HG03342 (cell line): Measurements from ENCODE around the gene ANKMY1.

Experiments used
- ATAC-seq: cut with Tn5 transposase; IDR thresholded peaks from one replicate; pipeline ENCODE4 v1.9.1; 2021; ENCODE audit warnings: mild to moderate bottlenecking, moderate library complexity; ENCODE audit not compliant: unreplicated experiment

The ANKMY1 gene

GRCh38 chr2:240480834-240481623 is 76.8 kb downstream of the ANKMY1 start:
- no peak for ATAC-seq

DNA sequence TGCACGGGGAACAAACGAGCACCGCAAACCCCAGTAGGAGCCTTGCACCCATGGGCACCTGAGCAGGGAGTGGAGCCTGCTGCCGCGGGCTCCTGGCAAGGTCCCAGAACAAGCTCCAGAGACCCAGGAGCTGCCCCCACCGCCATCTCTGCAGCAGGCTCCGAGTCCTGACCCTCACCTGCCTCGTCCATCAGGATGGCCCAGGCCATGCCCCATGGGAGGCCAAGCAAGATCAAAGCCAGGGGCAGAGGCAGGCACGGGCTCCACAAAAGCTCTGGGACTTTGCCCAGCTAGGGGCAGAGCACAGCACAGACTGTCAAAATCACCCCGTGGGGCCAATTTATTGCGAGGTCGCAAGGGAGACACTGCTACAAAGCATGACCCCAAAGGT is 78.7 kb downstream of the ANKMY1 start:
- no peak for ATAC-seq

- no peak for ATAC-seq
These were observed 79.3 kb downstream of the ANKMY1 start for GRCh38 chr2:240478346-240479110.

DNA sequence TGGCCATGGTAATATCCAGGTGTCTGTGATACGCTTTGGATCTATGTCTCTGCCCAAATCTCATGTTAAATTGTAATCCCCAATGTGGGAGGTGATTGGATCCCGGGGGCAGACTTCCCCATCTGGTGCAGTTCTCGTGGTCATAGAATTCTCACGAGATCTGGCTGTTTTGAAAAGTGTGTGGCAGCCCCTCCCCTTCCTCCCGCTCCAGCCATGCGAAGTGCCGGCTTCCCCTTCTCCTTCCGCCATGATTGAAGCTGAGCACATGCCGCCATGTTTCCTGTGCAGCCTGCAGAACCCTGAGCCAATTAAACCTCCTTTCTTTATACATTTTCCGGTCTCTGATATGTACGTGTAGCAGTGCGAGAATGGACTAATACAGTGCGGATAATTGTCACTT is 79.9 kb downstream of the ANKMY1 start:
- no peak for ATAC-seq

DNA sequence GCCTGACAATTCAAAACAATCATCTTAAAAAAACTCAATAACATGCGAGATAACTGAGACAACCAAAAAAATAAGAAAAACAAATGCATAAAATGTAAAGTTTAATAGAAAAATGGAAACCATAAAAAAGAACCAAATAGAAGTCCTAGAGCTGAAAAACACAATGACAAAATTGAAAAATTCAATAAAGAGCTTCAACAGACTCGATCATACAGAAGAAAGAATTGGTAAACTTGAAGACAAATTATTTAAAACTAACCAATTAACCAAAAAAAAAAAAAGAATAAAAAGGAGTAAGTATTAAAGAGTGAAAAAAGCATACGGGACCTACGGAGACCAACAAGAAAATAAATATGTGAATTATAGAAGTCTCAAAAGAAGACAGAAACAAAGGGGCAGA is 84.6 kb downstream of the ANKMY1 start:
- no peak for ATAC-seq

- ATAC-seq, result no peak
These were observed 85.6 kb downstream of the ANKMY1 start for GRCh38 chr2:240472078-240472790.

DNA sequence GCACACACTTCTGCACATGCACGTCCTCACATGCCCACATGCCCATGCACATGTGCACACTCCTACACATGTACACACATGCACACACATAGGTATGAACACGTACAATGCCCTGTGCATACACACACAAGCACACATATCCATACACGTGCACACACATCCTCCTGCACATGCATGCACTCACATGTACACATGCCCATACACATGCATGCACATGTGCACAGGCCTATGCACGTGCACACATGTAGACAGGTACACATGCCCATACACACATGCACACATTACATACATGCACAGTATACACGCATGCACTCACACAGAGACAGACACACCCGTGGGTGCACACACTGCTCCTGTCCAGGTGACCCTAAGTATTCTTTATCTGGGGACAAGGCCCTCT is 88.0 kb downstream of the ANKMY1 start:
- no peak for ATAC-seq

- ATAC-seq, result no peak
These were observed 88.5 kb downstream of the ANKMY1 start for GRCh38 chr2:240469239-240469636.

GRCh38 chr2:240468303-240469238 is 89.2 kb downstream of the ANKMY1 start:
- ATAC-seq, result no peak

- ATAC-seq, result no peak
These were observed 90.0 kb downstream of the ANKMY1 start for GRCh38 chr2:240467659-240468302.

DNA sequence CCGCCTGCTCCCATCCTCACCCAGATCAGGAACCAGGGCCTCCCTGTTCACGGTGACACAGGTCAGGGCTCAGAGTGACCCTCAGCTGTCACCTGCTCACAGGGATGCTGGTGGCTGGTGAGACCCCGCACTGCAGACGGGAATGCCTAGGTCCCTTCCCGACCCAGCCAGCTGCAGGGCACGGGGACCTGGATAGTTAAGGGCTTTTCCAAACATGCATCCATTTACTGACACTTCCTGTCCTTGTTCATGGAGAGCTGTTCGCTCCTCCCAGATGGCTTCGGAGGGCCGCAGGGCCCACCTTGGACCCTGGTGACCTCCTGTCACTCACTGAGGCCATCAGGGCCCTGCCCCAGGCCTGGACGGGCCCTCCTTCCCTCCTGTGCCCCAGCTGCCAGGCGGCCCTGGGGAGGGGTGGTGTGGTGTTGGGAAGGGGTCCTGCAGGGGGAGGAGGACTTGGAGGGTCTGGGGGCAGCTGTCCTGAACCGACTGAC is 90.6 kb downstream of the ANKMY1 start:
- ATAC-seq, result no peak

DNA sequence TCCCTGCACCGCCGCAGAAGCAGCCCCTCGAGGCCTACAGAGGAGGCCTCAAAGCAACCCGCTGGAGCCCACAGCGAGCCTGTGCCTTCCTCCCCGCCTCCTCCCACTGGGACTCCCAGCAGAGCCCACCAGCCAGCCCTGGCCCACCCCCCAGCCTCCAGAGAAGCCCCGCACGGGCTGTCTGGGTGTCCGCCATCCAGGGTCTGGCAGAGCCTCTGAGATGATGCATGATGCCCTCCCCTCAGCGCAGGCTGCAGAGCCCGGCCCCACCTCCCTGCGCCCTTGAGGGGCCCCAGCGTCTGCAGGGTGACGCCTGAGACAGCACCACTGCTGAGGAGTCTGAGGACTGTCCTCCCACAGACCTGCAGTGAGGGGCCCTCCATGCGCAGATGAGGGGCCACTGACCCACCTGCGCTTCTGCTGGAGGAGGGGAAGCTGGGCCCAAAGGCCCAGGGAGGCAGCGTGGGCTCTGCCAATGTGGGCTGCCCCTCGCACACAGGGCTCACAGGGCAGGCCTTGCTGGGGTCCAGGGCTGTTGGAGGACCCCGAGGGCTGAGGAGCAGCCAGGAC is 91.1 kb downstream of the ANKMY1 start:
- ATAC-seq, result no peak

- no peak for ATAC-seq
These were observed 91.8 kb downstream of the ANKMY1 start for GRCh38 chr2:240465765-240466578.

DNA sequence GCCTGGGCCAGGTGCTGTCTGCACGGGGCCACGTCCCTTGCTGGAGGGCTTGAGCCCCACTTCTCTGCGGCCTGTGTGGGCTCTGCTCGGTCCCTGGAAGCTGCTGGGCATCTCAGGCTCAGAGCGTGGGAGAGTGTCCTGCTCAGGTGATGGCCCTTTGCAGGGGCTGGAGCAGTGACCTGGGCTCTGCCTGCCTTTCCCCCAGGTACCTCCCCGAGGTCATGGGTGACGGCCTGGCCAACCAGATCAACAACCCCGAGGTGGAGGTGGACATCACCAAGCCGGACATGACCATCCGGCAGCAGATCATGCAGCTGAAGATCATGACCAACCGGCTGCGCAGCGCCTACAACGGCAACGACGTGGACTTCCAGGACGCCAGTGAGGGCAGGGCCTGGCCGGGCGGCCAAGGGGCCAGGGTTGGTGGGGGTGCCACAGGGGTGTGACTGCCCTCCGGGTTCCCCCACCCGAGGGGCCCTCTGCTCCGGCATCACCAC is 92.5 kb downstream of the ANKMY1 start:
- no peak for ATAC-seq

GRCh38 chr2:240464514-240465241 is 93.1 kb downstream of the ANKMY1 start:
- no peak for ATAC-seq

- ATAC-seq, result no peak
These were observed 93.8 kb downstream of the ANKMY1 start for GRCh38 chr2:240463866-240464481.

DNA sequence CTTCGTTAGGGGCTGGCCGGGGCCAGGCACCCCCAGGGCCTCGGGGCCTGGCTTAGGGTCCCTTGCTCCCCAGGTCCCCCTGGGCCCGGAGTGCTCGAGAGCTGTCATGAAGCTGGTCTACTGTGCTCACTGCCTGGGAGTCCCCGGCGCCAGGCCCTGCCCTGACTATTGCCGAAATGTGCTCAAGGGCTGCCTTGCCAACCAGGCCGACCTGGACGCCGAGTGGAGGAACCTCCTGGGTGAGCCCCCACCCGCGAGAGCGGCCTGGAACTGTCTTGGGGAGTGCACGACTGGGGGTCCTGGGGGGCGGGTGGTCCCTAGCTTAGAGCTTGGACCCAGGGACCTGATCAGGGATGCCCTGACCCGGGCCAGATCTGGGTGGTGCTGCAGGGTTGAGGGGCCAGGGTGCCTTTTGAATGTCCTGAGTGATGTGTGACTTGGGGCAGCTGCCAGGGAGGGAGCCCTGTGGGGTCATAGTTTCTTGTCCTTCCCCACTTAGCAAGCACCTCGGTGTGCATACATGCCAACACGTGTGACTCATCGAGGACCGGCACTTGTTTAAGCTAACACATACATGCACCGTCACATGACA is 94.4 kb downstream of the ANKMY1 start:
- ATAC-seq, result no peak
